Measurements from ENCODE around the gene TMEM38A. TPM values are rescaled to one million over a fixed set of nuclear protein-coding genes. Genes with fewer than 3 reads are reported as not detected.

TMEM38A gene
- total RNA-seq, 2 experiments from 2014 or later, result 1.2 to 1.8 TPM

GRCh38 chr19:16618248-16618647, 42.7 kb upstream of the TMEM38A start:
- no peak for TF ChIP-seq CTCF (IDR thresholded peaks at IDR 0.05)
- ChIA-PET CTCF (interaction anchor here (1.4 kb wide), 1 partner anchor 9 kb away, joined by 3 read pairs; no protein-coding TSS in a partner anchor), POLR2A (interaction anchor here (0.7 to 5.2 kb wide), 5 partner anchors 8 to 52 kb away, joined by 3 to 40 read pairs (median 4); partner anchors contain the start of gene MED26)
- Mint-ChIP-seq H3K4me3 (no peak overlapping the region), H3K27ac (no peak overlapping the region), H3K4me1 (ENCODE audit: low read depth) (peaks cover 66% of the 10 kb centered on the region), H3K36me3 (ENCODE audit: low read depth) (peaks cover 1% of the 10 kb centered on the region), H3K27me3 (no peaks in the 10 kb centered on the region), H3K9me3 (no peaks in the 10 kb centered on the region)
- ATAC-seq (no peak), DNase-seq (no peak)
- intact Hi-C loops (cut with micrococcal nuclease), result no loop called here

GRCh38 chr19:16619457-16619856, 41.5 kb upstream of the TMEM38A start:
- DNase-seq, result no peak
- intact Hi-C loops (cut with micrococcal nuclease), result no loop called here
- H3K27ac Mint-ChIP-seq, result no peak overlapping the region
- peaks cover 72% of the 10 kb centered on the region for H3K4me1 Mint-ChIP-seq (ENCODE audit: low read depth)
- no peak for TF ChIP-seq CTCF (IDR thresholded peaks at IDR 0.05)
- H3K9me3 Mint-ChIP-seq, result no peaks in the 10 kb centered on the region
- H3K36me3 Mint-ChIP-seq (ENCODE audit: low read depth), result peaks cover 8% of the 10 kb centered on the region
- ChIA-PET CTCF (no interaction called here), POLR2A (interaction anchor here (1.5 to 5.2 kb wide), 2 partner anchors 7 to 34 kb away, joined by 5 to 40 read pairs; partner anchors contain the start of gene MED26)
- H3K27me3 Mint-ChIP-seq, result no peaks in the 10 kb centered on the region
- no peak for ATAC-seq
- H3K4me3 Mint-ChIP-seq, result no peak overlapping the region

- H3K4me1 Mint-ChIP-seq (ENCODE audit: low read depth), result peaks cover 72% of the 10 kb centered on the region
These were observed 40.9 kb upstream of the TMEM38A start for GRCh38 chr19:16620018-16620417.

GRCh38 chr19:16620584-16620983, 40.4 kb upstream of the TMEM38A start:
- Mint-ChIP-seq H3K27me3 (no peaks in the 10 kb centered on the region), H3K9me3 (no peaks in the 10 kb centered on the region), H3K36me3 (ENCODE audit: low read depth) (peaks cover 18% of the 10 kb centered on the region), H3K4me3 (no peak overlapping the region), H3K4me1 (ENCODE audit: low read depth) (peaks cover 74% of the 10 kb centered on the region), H3K27ac (no peak overlapping the region)
- no peak for TF ChIP-seq CTCF (IDR thresholded peaks at IDR 0.05)
- ChIA-PET POLR2A (interaction anchor here (1.0 kb wide), 1 partner anchor 11 kb away, joined by 3 read pairs; no protein-coding TSS in a partner anchor), CTCF (no interaction called here)
- DNase-seq, result no peak
- ATAC-seq, result no peak
- intact Hi-C loops (cut with micrococcal nuclease), result no loop called here

More at GRCh38 chr19:16620018-16620417, 40.9 kb upstream of the TMEM38A start:
- H3K36me3 Mint-ChIP-seq (ENCODE audit: low read depth), result peaks cover 13% of the 10 kb centered on the region
- no peak for TF ChIP-seq CTCF (IDR thresholded peaks at IDR 0.05)
- ATAC-seq, result no peak
- ChIA-PET CTCF (no interaction called here), POLR2A (no interaction called here)
- intact Hi-C loops (cut with micrococcal nuclease), result no loop called here
- no peak overlapping the region for H3K27ac Mint-ChIP-seq
- no peak for DNase-seq
- no peak overlapping the region for H3K4me3 Mint-ChIP-seq
- H3K27me3 Mint-ChIP-seq, result no peaks in the 10 kb centered on the region
- H3K9me3 Mint-ChIP-seq, result no peaks in the 10 kb centered on the region

- Mint-ChIP-seq H3K36me3 (ENCODE audit: low read depth) (peaks cover 24% of the 10 kb centered on the region), H3K9me3 (no peaks in the 10 kb centered on the region), H3K27ac (no peak overlapping the region), H3K27me3 (no peaks in the 10 kb centered on the region), H3K4me1 (ENCODE audit: low read depth) (peaks cover 75% of the 10 kb centered on the region), H3K4me3 (no peak overlapping the region)
- POLR2A ChIA-PET, result interaction anchor here (0.6 to 1.5 kb wide), 4 partner anchors 10 to 29 kb away, joined by 3 to 4 read pairs (median 3); no protein-coding TSS in a partner anchor
- no peak for TF ChIP-seq CTCF (IDR thresholded peaks at IDR 0.05)
- CTCF ChIA-PET, result interaction anchor here (0.6 kb wide), 1 partner anchor 884 kb away, joined by 3 read pairs; the partner anchor contains the start of gene OR10H3
- intact Hi-C loops (cut with micrococcal nuclease), result no loop called here
- ATAC-seq (no peak), DNase-seq (no peak)
These were observed 39.7 kb upstream of the TMEM38A start for GRCh38 chr19:16621165-16621800.
